ENCODE data around the gene GALNTL6. TPM values are rescaled to one million over a fixed set of nuclear protein-coding genes. Genes with fewer than 3 reads are reported as not detected.

Gene GALNTL6
- total and polyA plus RNA-seq, 2 experiments from 2014 or later = 0.38 to 0.40 TPM

DNA sequence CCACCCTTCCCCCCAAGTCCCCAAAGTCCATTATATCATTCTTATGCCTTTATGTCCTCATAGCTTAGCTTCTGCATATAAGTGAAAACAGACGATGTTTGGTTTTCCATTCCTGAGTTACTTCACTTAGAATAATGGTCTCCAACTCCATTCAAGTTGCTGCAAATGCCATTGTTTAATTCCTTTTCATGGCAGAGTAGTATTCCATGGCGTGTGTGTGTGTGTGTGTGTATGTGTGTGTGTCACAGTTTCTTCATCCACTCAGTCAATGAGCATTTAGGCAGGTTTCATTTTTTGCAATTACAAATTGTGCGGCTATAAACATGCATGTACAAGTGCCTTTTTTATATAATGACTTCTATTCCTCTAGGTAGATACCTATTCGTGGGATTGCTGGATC is 1248.0 kb downstream of the GALNTL6 start:
- peaks cover 29% of the 10 kb centered on the region for H3K4me1 Mint-ChIP-seq
- Histone ChIP-seq H3K9me2 (ENCODE audit: insufficient read depth) (no peaks in the 10 kb centered on the region), H3K79me2 (replicated peaks; ENCODE audit: insufficient read depth) (no peaks in the 10 kb centered on the region), H3K27me3 (ENCODE audit: insufficient read depth) (no peaks in the 10 kb centered on the region), H2AFZ (no peak overlapping the region), H4K20me1 (replicated peaks; ENCODE audit: insufficient read depth) (no peaks in the 10 kb centered on the region), H3K27ac (ENCODE audit: low read depth) (no peak overlapping the region), H3F3A (replicated peaks; ENCODE audit: low read depth) (no peaks in the 10 kb centered on the region), H3K4me2 (no peak overlapping the region), H3K36me3 (ENCODE audit: insufficient read depth) (no peaks in the 10 kb centered on the region), H3K4me3 (no peak overlapping the region), H3K4me1 (ENCODE audit: insufficient read depth) (no peaks in the 10 kb centered on the region)
- peaks cover 36% of the 10 kb centered on the region for H3K9me3 Mint-ChIP-seq
- peaks cover 44% of the 10 kb centered on the region; the same call in 2 of the 3 replicates for H3K36me3 Mint-ChIP-seq (ENCODE audit: low read depth)
- no peak for DNase-seq (ENCODE audit: low spot score)
- TF ChIP-seq POLR2AphosphoS5 (IDR thresholded peaks at IDR 0.05; ENCODE audit: low read depth) (no peak), STAT1 (IDR thresholded peaks at IDR 0.05; ENCODE audit: unreplicated experiment) (no peak), CREB1 (CRISPR knock-in tag; IDR thresholded peaks at IDR 0.05; ENCODE audit: low read depth) (no peak), CTCF (conservative IDR thresholded peaks at IDR 0.05; ENCODE audit: low read depth in 2 of 2) (no peak), ZNF114 (CRISPR knock-in tag; IDR thresholded peaks at IDR 0.05) (no peak), ZNF331 (CRISPR knock-in tag; IDR thresholded peaks at IDR 0.05; ENCODE audit: low read depth) (no peak), EZH2 (IDR thresholded peaks at IDR 0.05; ENCODE audit: low read depth, unreplicated experiment) (no peak), NANOG (IDR thresholded peaks at IDR 0.05; ENCODE audit: borderline replicate concordance) (no peak), JUNB (IDR thresholded peaks at IDR 0.05; ENCODE audit: unreplicated experiment) (no peak)
- TF ChIP-seq, protein P1, sequence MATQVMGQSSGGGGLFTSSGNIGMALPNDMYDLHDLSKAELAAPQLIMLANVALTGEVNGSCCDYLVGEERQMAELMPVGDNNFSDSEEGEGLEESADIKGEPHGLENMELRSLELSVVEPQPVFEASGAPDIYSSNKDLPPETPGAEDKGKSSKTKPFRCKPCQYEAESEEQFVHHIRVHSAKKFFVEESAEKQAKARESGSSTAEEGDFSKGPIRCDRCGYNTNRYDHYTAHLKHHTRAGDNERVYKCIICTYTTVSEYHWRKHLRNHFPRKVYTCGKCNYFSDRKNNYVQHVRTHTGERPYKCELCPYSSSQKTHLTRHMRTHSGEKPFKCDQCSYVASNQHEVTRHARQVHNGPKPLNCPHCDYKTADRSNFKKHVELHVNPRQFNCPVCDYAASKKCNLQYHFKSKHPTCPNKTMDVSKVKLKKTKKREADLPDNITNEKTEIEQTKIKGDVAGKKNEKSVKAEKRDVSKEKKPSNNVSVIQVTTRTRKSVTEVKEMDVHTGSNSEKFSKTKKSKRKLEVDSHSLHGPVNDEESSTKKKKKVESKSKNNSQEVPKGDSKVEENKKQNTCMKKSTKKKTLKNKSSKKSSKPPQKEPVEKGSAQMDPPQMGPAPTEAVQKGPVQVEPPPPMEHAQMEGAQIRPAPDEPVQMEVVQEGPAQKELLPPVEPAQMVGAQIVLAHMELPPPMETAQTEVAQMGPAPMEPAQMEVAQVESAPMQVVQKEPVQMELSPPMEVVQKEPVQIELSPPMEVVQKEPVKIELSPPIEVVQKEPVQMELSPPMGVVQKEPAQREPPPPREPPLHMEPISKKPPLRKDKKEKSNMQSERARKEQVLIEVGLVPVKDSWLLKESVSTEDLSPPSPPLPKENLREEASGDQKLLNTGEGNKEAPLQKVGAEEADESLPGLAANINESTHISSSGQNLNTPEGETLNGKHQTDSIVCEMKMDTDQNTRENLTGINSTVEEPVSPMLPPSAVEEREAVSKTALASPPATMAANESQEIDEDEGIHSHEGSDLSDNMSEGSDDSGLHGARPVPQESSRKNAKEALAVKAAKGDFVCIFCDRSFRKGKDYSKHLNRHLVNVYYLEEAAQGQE (IDR thresholded peaks at IDR 0.05; ENCODE audit: unreplicated experiment) = no peak
- TF ChIP-seq, protein P2, sequence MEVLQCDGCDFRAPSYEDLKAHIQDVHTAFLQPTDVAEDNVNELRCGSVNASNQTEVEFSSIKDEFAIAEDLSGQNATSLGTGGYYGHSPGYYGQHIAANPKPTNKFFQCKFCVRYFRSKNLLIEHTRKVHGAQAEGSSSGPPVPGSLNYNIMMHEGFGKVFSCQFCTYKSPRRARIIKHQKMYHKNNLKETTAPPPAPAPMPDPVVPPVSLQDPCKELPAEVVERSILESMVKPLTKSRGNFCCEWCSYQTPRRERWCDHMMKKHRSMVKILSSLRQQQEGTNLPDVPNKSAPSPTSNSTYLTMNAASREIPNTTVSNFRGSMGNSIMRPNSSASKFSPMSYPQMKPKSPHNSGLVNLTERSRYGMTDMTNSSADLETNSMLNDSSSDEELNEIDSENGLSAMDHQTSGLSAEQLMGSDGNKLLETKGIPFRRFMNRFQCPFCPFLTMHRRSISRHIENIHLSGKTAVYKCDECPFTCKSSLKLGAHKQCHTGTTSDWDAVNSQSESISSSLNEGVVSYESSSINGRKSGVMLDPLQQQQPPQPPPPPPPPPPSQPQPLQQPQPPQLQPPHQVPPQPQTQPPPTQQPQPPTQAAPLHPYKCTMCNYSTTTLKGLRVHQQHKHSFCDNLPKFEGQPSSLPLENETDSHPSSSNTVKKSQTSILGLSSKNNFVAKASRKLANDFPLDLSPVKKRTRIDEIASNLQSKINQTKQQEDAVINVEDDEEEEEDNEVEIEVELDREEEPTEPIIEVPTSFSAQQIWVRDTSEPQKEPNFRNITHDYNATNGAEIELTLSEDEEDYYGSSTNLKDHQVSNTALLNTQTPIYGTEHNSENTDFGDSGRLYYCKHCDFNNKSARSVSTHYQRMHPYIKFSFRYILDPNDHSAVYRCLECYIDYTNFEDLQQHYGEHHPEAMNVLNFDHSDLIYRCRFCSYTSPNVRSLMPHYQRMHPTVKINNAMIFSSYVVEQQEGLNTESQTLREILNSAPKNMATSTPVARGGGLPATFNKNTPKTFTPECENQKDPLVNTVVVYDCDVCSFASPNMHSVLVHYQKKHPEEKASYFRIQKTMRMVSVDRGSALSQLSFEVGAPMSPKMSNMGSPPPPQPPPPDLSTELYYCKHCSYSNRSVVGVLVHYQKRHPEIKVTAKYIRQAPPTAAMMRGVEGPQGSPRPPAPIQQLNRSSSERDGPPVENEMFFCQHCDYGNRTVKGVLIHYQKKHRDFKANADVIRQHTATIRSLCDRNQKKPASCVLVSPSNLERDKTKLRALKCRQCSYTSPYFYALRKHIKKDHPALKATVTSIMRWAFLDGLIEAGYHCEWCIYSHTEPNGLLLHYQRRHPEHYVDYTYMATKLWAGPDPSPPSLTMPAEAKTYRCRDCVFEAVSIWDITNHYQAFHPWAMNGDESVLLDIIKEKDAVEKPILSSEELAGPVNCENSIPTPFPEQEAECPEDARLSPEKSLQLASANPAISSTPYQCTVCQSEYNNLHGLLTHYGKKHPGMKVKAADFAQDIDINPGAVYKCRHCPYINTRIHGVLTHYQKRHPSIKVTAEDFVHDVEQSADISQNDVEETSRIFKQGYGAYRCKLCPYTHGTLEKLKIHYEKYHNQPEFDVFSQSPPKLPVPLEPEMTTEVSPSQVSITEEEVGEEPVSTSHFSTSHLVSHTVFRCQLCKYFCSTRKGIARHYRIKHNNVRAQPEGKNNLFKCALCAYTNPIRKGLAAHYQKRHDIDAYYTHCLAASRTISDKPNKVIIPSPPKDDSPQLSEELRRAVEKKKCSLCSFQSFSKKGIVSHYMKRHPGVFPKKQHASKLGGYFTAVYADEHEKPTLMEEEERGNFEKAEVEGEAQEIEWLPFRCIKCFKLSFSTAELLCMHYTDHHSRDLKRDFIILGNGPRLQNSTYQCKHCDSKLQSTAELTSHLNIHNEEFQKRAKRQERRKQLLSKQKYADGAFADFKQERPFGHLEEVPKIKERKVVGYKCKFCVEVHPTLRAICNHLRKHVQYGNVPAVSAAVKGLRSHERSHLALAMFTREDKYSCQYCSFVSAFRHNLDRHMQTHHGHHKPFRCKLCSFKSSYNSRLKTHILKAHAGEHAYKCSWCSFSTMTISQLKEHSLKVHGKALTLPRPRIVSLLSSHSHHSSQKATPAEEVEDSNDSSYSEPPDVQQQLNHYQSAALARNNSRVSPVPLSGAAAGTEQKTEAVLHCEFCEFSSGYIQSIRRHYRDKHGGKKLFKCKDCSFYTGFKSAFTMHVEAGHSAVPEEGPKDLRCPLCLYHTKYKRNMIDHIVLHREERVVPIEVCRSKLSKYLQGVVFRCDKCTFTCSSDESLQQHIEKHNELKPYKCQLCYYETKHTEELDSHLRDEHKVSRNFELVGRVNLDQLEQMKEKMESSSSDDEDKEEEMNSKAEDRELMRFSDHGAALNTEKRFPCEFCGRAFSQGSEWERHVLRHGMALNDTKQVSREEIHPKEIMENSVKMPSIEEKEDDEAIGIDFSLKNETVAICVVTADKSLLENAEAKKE (CRISPR knock-in tag; IDR thresholded peaks at IDR 0.05) = no peak
- TF ChIP-seq, protein P3, sequence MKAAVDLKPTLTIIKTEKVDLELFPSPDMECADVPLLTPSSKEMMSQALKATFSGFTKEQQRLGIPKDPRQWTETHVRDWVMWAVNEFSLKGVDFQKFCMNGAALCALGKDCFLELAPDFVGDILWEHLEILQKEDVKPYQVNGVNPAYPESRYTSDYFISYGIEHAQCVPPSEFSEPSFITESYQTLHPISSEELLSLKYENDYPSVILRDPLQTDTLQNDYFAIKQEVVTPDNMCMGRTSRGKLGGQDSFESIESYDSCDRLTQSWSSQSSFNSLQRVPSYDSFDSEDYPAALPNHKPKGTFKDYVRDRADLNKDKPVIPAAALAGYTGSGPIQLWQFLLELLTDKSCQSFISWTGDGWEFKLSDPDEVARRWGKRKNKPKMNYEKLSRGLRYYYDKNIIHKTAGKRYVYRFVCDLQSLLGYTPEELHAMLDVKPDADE (IDR thresholded peaks at IDR 0.05) = no peak
- H3K27me3 Mint-ChIP-seq (ENCODE audit: insufficient read depth, low read depth, poor library complexity) = peaks cover 7% of the 10 kb centered on the region
- no peak overlapping the region for H3K4me3 Mint-ChIP-seq
- no peak overlapping the region for H3K27ac Mint-ChIP-seq
- no peak for ATAC-seq
